HCT116 (cell line): ENCODE results near the gene PIK3R1. TPM values are rescaled to one million over a fixed set of nuclear protein-coding genes. Genes with fewer than 3 reads are reported as not detected.

Experiments
- ATAC-seq: fragments of 200-7000 bp; cut with Tn5 transposase; 2 replicates; pipeline ENCODE4 v1.9.1; 2020; ENCODE audit warnings: mild to moderate bottlenecking, moderate library complexity
- BruUV-seq: library from RNA; stranded (reverse); fragments of 400-500 nt; replicated peaks from 2 replicates; lab custom pipeline; 2021; lab: Mats Ljungman, UMichigan
- CTCF ChIA-PET: fragments of 300-600 bp; sonication (Branson Sonifier 250); formaldehyde crosslinking; loops from one replicate; lab custom pipeline; 2021; ENCODE audit warnings: antibody characterized with exemption; lab: Charles Lee
- POLR2A ChIA-PET: fragments of 300-600, 350-600 bp; sonication (Branson Sonifier 250); formaldehyde crosslinking; loops from one replicate; lab custom pipeline; 2021; ENCODE audit warnings: antibody characterized with exemption; lab: Charles Lee
- RAD21 ChIA-PET, 2 experiments: fragments of 300-600 bp; sonication (Branson Sonifier 250); formaldehyde crosslinking; loops; one replicate each; lab custom pipeline; 2023; ENCODE audit warnings: low total read pairs in 2 of 2; ENCODE audit not compliant: uncharacterized antibody in 2 of 2, unreplicated experiment in 2 of 2, low non-redundant PET in 1 of 2; lab: Charles Lee
- DNase-seq: peaks from one replicate; pipeline ENCODE4 v3.0.0-alpha.2; 2010; ENCODE audit warnings: low read depth, low spot score
- H2AFZ ChIP-seq: fragments of 200-600 bp; shearing (Covaris generic), sonication (generic); 2 replicates; pipeline ENCODE4 v1.6.1; 2017; ENCODE audit warnings: low read depth, mixed run types, mixed read lengths, antibody characterized with exemption, low read length; ENCODE audit not compliant: poor library complexity, severe bottlenecking
- H3K27ac ChIP-seq: 2 replicates; pipeline ENCODE4 v1.5.1; 2012; ENCODE audit warnings: low read depth, low read length
- H3K27me3 ChIP-seq: fragments of 200-600 bp; sonication (generic); 2 replicates; pipeline ENCODE4 v1.6.1; 2016; ENCODE audit warnings: mixed run types, low read length, mixed read lengths; ENCODE audit not compliant: insufficient read depth
- H3K36me3 ChIP-seq, 2 experiments: fragments of 200-500 bp in 1 of 2; fragments of 200-600 bp in 1 of 2; sonication (Bioruptor generic) in 1 of 2; sonication (generic) in 1 of 2; 2 replicates each; pipeline versions ENCODE4 v1.5.1 to v1.6.1; 2014 to 2016; ENCODE audit warnings: low read length in 2 of 2, inconsistent platforms in 1 of 2, mixed read lengths in 1 of 2, mixed run types in 1 of 2; ENCODE audit not compliant: insufficient read depth in 2 of 2, control insufficient read depth in 1 of 2
- H3K4me1 ChIP-seq, 2 experiments: fragments of 200-600 bp in 1 of 2; sonication (generic) in 1 of 2; 2 replicates each; pipeline versions ENCODE4 v1.5.1 to v1.6.1; 2012 to 2017; ENCODE audit warnings: low read length in 2 of 2, inconsistent platforms in 1 of 2, mild to moderate bottlenecking in 1 of 2, mixed read lengths in 1 of 2, mixed run types in 1 of 2, moderate library complexity in 1 of 2; ENCODE audit not compliant: insufficient read depth in 2 of 2, control insufficient read depth in 1 of 2
- H3K4me2 ChIP-seq: fragments of 200-600 bp; sonication (generic); 2 replicates; pipeline ENCODE4 v1.6.1; 2017; ENCODE audit warnings: mixed run types, low read length, mixed read lengths
- H3K4me3 ChIP-seq, 2 experiments: fragments of 200-600 bp in 1 of 2; sonication (generic) in 1 of 2; replicated peaks in 1 of 2; 2 replicates each; pipeline ENCODE4 v1.5.1; 2011 to 2016; ENCODE audit warnings: low read length in 2 of 2, control low read depth in 1 of 2, low read depth in 1 of 2, mild to moderate bottlenecking in 1 of 2, mixed read lengths in 1 of 2, mixed run types in 1 of 2
- H3K79me2 ChIP-seq: fragments of 200-600 bp; sonication (generic); 2 replicates; pipeline ENCODE4 v1.6.1; 2017; ENCODE audit warnings: mild to moderate bottlenecking, mixed run types, low read length, moderate library complexity, mixed read lengths; ENCODE audit not compliant: insufficient read depth
- H3K9ac ChIP-seq: fragments of 200-600 bp; sonication (generic); 2 replicates; pipeline ENCODE4 v1.6.1; 2016; ENCODE audit warnings: low read length, mixed read lengths
- H3K9me2 ChIP-seq: fragments of 200-600 bp; sonication (generic), shearing (Covaris generic); 2 replicates; pipeline ENCODE4 v1.6.1; 2017; ENCODE audit warnings: mixed run types, mild to moderate bottlenecking, moderate library complexity; ENCODE audit not compliant: insufficient read depth
- H3K9me3 ChIP-seq, 2 experiments: fragments of 200-500 bp in 1 of 2; fragments of 200-600 bp in 1 of 2; sonication (Bioruptor generic) in 1 of 2; sonication (generic) in 1 of 2; 2 replicates each; pipeline ENCODE4 v1.6.1; 2014 to 2017; ENCODE audit warnings: low read length in 2 of 2, mixed read lengths in 2 of 2, inconsistent platforms in 1 of 2, low read depth in 1 of 2, mild to moderate bottlenecking in 1 of 2, mixed run types in 1 of 2, moderate library complexity in 1 of 2; ENCODE audit not compliant: control insufficient read depth in 1 of 2, insufficient read depth in 1 of 2
- H4K20me1 ChIP-seq: fragments of 200-600 bp; sonication (generic), shearing (Covaris generic); 2 replicates; pipeline ENCODE4 v1.6.1; 2017; ENCODE audit warnings: mixed run types, mild to moderate bottlenecking, moderate library complexity; ENCODE audit not compliant: insufficient read depth
- ATF3 ChIP-seq: IDR thresholded peaks from 2 replicates; pipeline ENCODE4 v1.6.1; 2012
- CTCF ChIP-seq, 3 experiments: fragments of 200-600 bp in 1 of 3; sonication (generic) in 1 of 3; IDR thresholded peaks in 2 of 3; conservative IDR thresholded peaks in 1 of 3; 2 replicates each; pipeline ENCODE4 v1.5.1; 2012 to 2017; ENCODE audit warnings: low read depth in 2 of 3, low read length in 2 of 3, antibody characterized with exemption in 1 of 3, borderline replicate concordance in 1 of 3, control low read depth in 1 of 3, mild to moderate bottlenecking in 1 of 3, mixed read lengths in 1 of 3, mixed run types in 1 of 3, moderate library complexity in 1 of 3; ENCODE audit not compliant: insufficient read depth in 1 of 3
- EZH2phosphoT487 ChIP-seq: fragments of 200-600 bp; IDR thresholded peaks from 2 replicates; pipeline ENCODE4 v1.6.1; 2018; ENCODE audit warnings: antibody characterized with exemption, borderline replicate concordance
- FOSL1 ChIP-seq: IDR thresholded peaks from 2 replicates; pipeline ENCODE4 v1.6.1; 2012; ENCODE audit warnings: low read depth
- POLR2A ChIP-seq: IDR thresholded peaks from 2 replicates; pipeline ENCODE4 v1.7.0; 2011; ENCODE audit warnings: borderline replicate concordance; ENCODE audit not compliant: insufficient read depth, insufficient read length; ENCODE audit errors: extremely low read depth
- RAD21 ChIP-seq: IDR thresholded peaks from 2 replicates; pipeline ENCODE4 v1.6.1; 2012; ENCODE audit warnings: low read depth, mild to moderate bottlenecking
- SIN3A ChIP-seq: IDR thresholded peaks from 2 replicates; pipeline ENCODE4 v1.6.1; 2012; ENCODE audit warnings: low read depth
- SP1 ChIP-seq: IDR thresholded peaks from 2 replicates; pipeline ENCODE4 v1.6.1; 2012; ENCODE audit warnings: low read depth
- SRF ChIP-seq: IDR thresholded peaks from 2 replicates; pipeline ENCODE4 v1.6.1; 2012; ENCODE audit warnings: low read depth
- TCF7L2 ChIP-seq: IDR thresholded peaks from 2 replicates; pipeline ENCODE4 v1.7.0; 2011; ENCODE audit warnings: borderline replicate concordance, inconsistent platforms; ENCODE audit not compliant: insufficient read depth, insufficient read length; ENCODE audit errors: extremely low read depth
- ZBTB33 ChIP-seq: IDR thresholded peaks from 2 replicates; pipeline ENCODE4 v1.6.1; 2011; ENCODE audit warnings: mild to moderate bottlenecking, low read length, moderate library complexity; ENCODE audit not compliant: insufficient replicate concordance; ENCODE audit errors: extremely low read depth
- ZFX ChIP-seq: fragments of 450-650 bp; IDR thresholded peaks from 2 replicates; pipeline ENCODE4 v1.6.1; 2017
- ZNF274 ChIP-seq: fragments of 200-500 bp; sonication (Bioruptor generic); IDR thresholded peaks from 2 replicates; pipeline ENCODE4 v1.6.1; 2014; ENCODE audit warnings: mild to moderate bottlenecking, low read depth, low read length, inconsistent platforms
- intact Hi-C: fragments of 100-400 bp; cut with micrococcal nuclease; formaldehyde crosslinking; loops from 2 replicates; pipeline ENCODE4 v1.10.0; 2022
- total RNA-seq: library from RNA; stranded (reverse); gene quantifications from one replicate; pipeline ENCODE4 v1.2.1, GENCODE V29; 2021; ENCODE audit not compliant: unreplicated experiment

Gene PIK3R1
- total RNA-seq, 1 experiment from 2014 or later, result 7.2 TPM

- Histone ChIP-seq H3K27me3 (no peaks in the 10 kb centered on the region), H3K9ac (no peak overlapping the region), H2AFZ (no peak overlapping the region), H3K9me2 (no peaks in the 10 kb centered on the region), H3K4me3 (no peak overlapping the region), H4K20me1 (no peaks in the 10 kb centered on the region), H3K36me3 (no peaks in the 10 kb centered on the region), H3K27ac (no peak overlapping the region), H3K4me1 (peaks cover 10 to 27% of the 10 kb centered on the region in 2 experiments; a peak in 3 of 4 replicates), H3K4me2 (no peak overlapping the region), H3K9me3 (no peaks in the 10 kb centered on the region), H3K79me2 (no peaks in the 10 kb centered on the region)
- CTCF ChIA-PET, result no interaction called here
- DNase-seq (no peak), ATAC-seq (no peak)
- POLR2A ChIA-PET, result no interaction called here
- BruUV-seq, result no TSS peak
- TF ChIP-seq FOSL1 (no peak), TCF7L2 (no peak), EZH2phosphoT487 (no peak), POLR2A (no peak), ZNF274 (no peak), ZBTB33 (no peak), SP1 (no peak), RAD21 (no peak), SRF (no peak), CTCF (IDR thresholded peaks at IDR 0.05 in 2 of 3, conservative IDR thresholded peaks at IDR 0.05 in 1 of 3; ENCODE audit: borderline replicate concordance in 1 of 3, insufficient read depth in 1 of 3, low read depth in 2 of 3, low read length in 2 of 3) (no peak), ZFX (no peak), SIN3A (no peak), ATF3 (no peak)
- intact Hi-C loops, result no loop called here
- RAD21 ChIA-PET, result no interaction called here
Measured at GRCh38 chr5:68315679-68316271, 100.2 kb downstream of the PIK3R1 start.
